HepG2 (cell line): ENCODE results near the gene BPI. TPM values are rescaled to one million over a fixed set of nuclear protein-coding genes. Genes with fewer than 3 reads are reported as not detected.

Experiments
- ATF7 ChIP-seq, 2 experiments: fragments of 450-650 bp in 1 of 2; sonication (generic) in 1 of 2; formaldehyde crosslinking in 1 of 2; IDR thresholded peaks; 2 replicates each; pipeline versions ENCODE4 v1.4.0 to v1.6.1; 2016 to 2020; ENCODE audit warnings: antibody characterized with exemption in 1 of 2, mild to moderate bottlenecking in 1 of 2, missing genetic modification reagents in 1 of 2
- BORCS8-MEF2B ChIP-seq: sonication (generic); formaldehyde crosslinking; IDR thresholded peaks from 2 replicates; pipeline ENCODE4 v1.8.0; 2022; ENCODE audit warnings: mild to moderate bottlenecking, missing genetic modification reagents
- CENPX ChIP-seq: sonication (generic); formaldehyde crosslinking; IDR thresholded peaks from 2 replicates; pipeline ENCODE4 v1.9.0; 2021; ENCODE audit warnings: mild to moderate bottlenecking, missing genetic modification reagents, moderate library complexity
- HNRNPK ChIP-seq: fragments of 200-400 bp; formaldehyde crosslinking; IDR thresholded peaks from 2 replicates; pipeline ENCODE4 v1.6.1; 2018; ENCODE audit warnings: low read length, low read depth, moderate library complexity, mild to moderate bottlenecking; ENCODE audit not compliant: poor library complexity, severe bottlenecking
- MAF1 ChIP-seq: sonication (generic); formaldehyde crosslinking; IDR thresholded peaks from 2 replicates; pipeline ENCODE4 v1.5.0; 2020; ENCODE audit warnings: missing genetic modification reagents, borderline replicate concordance
- RARA ChIP-seq: IDR thresholded peaks from 2 replicates; pipeline ENCODE4 v1.6.1; 2016; ENCODE audit warnings: missing genetic modification reagents, missing compliant biosample characterization
- RXRB ChIP-seq: IDR thresholded peaks from 2 replicates; pipeline ENCODE4 v1.6.1; 2016; ENCODE audit warnings: borderline replicate concordance, missing genetic modification reagents, missing compliant biosample characterization
- TBP ChIP-seq: sonication (generic); formaldehyde crosslinking; IDR thresholded peaks from 2 replicates; pipeline ENCODE4 v1.5.0; 2020; ENCODE audit warnings: missing genetic modification reagents
- ZNF326 ChIP-seq: sonication (generic); formaldehyde crosslinking; IDR thresholded peaks from 2 replicates; pipeline ENCODE4 v1.4.0; 2020; ENCODE audit warnings: missing genetic modification reagents, borderline replicate concordance
- ZNF367 ChIP-seq: sonication (generic); formaldehyde crosslinking; IDR thresholded peaks from 2 replicates; pipeline ENCODE4 v1.4.0; 2020; ENCODE audit warnings: missing genetic modification reagents, borderline replicate concordance
- ZNF468 ChIP-seq: sonication (generic); formaldehyde crosslinking; IDR thresholded peaks from 2 replicates; pipeline ENCODE4 v1.8.0; 2022; ENCODE audit warnings: mild to moderate bottlenecking, moderate library complexity, missing genetic modification reagents
- ZNF552 ChIP-seq: sonication (generic); formaldehyde crosslinking; IDR thresholded peaks from 2 replicates; pipeline ENCODE4 v1.9.0; 2022; ENCODE audit warnings: missing genetic modification reagents, mild to moderate bottlenecking, borderline replicate concordance
- ZNF629 ChIP-seq: sonication (generic); formaldehyde crosslinking; conservative IDR thresholded peaks from 2 replicates; pipeline ENCODE4 v1.5.0; 2020; ENCODE audit warnings: missing genetic modification reagents
- polyA plus RNA-seq, 8 experiments: library from polyadenylated mRNA; depleted of rRNA in 3 of 8; stranded (reverse) in 7 of 8; unstranded in 1 of 8; fragments of >200 nt; fragmentation: Illumina TruSeq in 4 of 8; extraction: Trizol in 4 of 8; gene quantifications; 2 replicates each; pipeline versions ENCODE4 v1.2.1 to v1.2.3, GENCODE V29; 2011 to 2016; ENCODE audit warnings: low read depth in 4 of 8, missing spikeins in 1 of 8, mixed read lengths in 1 of 8; ENCODE audit not compliant: insufficient read depth in 1 of 8
- total RNA-seq, 5 experiments: library from RNA; depleted of rRNA; stranded (reverse); fragments of >200 nt; fragmentation: Illumina TruSeq; extraction: Trizol; gene quantifications; 2 replicates each; pipeline ENCODE4 v1.2.3, GENCODE V29; 2016; ENCODE audit warnings: low read depth in 1 of 5
- TF ChIP-seq, protein P1 (sequence below), 2 experiments: fragments of 450-650 bp in 1 of 2; sonication (generic) in 1 of 2; formaldehyde crosslinking in 1 of 2; IDR thresholded peaks; 2 replicates each; pipeline versions ENCODE4 v1.6.1 to v1.8.0; 2016 to 2022; ENCODE audit warnings: antibody characterized with exemption in 1 of 2, mild to moderate bottlenecking in 1 of 2, missing genetic modification reagents in 1 of 2
- TF ChIP-seq, protein P2 (sequence below): IDR thresholded peaks from 2 replicates; pipeline ENCODE4 v1.6.1; 2016; ENCODE audit warnings: low read depth, borderline replicate concordance
- TF ChIP-seq, protein P3 (sequence below): sonication (generic); formaldehyde crosslinking; IDR thresholded peaks from 2 replicates; pipeline ENCODE4 v1.5.0; 2020; ENCODE audit warnings: missing genetic modification reagents, mild to moderate bottlenecking, borderline replicate concordance
- TF ChIP-seq, protein P4 (sequence below): sonication (generic); formaldehyde crosslinking; conservative IDR thresholded peaks from 2 replicates; pipeline ENCODE4 v1.4.0; 2020; ENCODE audit warnings: missing genetic modification reagents

Gene BPI
- total and polyA plus RNA-seq, 2 of the 13 experiments (the other 11 are each of a cell fraction or from before 2014, with no cell fraction given): not detected

DNA sequence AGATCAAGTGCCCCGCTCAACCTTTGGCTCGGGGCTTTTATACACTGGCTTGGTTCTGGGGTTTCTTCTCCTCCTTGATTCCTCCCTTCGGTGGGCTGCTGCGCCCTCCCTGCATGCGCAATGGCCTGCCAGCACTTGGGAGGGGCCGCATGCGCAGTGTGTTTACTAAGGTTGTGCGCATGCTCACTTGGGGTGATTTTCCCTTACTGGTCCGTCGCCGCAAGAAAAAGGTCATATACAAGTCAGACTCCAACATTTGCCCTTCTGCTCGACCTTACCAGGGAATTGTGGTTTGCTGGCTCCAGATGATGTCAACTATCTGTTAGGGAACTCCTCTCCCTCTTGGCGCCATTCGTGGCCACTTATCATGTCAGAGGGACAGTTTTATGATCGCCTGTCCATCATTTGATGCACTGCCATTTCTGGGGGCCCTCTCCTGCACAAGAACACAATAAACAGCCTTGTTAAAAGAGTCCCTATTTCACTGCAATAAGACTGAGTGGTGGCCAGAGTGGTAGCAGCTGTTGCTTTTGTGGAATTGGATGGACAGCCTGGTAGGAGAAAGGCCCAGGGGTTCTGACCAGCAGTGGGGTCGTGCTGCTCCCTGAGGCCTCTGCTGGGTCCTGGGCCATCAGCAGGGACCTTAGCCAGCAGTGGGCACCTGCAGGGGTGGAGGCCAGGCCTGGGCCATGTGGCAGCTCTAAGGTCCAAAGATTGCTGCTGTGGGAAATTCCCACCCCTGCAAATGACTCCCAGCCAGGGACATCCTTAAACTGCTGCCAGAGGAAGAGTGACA is 39.6 kb downstream of the BPI start (continued):
- TF ChIP-seq, protein P1, sequence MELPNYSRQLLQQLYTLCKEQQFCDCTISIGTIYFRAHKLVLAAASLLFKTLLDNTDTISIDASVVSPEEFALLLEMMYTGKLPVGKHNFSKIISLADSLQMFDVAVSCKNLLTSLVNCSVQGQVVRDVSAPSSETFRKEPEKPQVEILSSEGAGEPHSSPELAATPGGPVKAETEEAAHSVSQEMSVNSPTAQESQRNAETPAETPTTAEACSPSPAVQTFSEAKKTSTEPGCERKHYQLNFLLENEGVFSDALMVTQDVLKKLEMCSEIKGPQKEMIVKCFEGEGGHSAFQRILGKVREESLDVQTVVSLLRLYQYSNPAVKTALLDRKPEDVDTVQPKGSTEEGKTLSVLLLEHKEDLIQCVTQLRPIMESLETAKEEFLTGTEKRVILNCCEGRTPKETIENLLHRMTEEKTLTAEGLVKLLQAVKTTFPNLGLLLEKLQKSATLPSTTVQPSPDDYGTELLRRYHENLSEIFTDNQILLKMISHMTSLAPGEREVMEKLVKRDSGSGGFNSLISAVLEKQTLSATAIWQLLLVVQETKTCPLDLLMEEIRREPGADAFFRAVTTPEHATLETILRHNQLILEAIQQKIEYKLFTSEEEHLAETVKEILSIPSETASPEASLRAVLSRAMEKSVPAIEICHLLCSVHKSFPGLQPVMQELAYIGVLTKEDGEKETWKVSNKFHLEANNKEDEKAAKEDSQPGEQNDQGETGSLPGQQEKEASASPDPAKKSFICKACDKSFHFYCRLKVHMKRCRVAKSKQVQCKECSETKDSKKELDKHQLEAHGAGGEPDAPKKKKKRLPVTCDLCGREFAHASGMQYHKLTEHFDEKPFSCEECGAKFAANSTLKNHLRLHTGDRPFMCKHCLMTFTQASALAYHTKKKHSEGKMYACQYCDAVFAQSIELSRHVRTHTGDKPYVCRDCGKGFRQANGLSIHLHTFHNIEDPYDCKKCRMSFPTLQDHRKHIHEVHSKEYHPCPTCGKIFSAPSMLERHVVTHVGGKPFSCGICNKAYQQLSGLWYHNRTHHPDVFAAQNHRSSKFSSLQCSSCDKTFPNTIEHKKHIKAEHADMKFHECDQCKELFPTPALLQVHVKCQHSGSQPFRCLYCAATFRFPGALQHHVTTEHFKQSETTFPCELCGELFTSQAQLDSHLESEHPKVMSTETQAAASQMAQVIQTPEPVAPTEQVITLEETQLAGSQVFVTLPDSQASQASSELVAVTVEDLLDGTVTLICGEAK (IDR thresholded peaks at IDR 0.05): no peak
- TF ChIP-seq, protein P1 (CRISPR knock-in tag; IDR thresholded peaks at IDR 0.05): peak; percentile 69; the same call in 1 of the 2 replicates
- TF ChIP-seq RARA (CRISPR knock-in tag) (peak; percentile 85), ZNF326 (no peak), ZNF367 (CRISPR knock-in tag) (no peak), CENPX (CRISPR knock-in tag) (no peak), ATF7 (IDR thresholded peaks at IDR 0.05) (no peak), ATF7 (CRISPR knock-in tag; IDR thresholded peaks at IDR 0.05) (no peak), RXRB (CRISPR knock-in tag) (peak; percentile 77), HNRNPK (no peak), BORCS8-MEF2B (CRISPR knock-in tag) (peak; percentile 86), ZNF629 (CRISPR knock-in tag) (no peak), MAF1 (CRISPR knock-in tag) (no peak), TBP (no peak), ZNF552 (CRISPR knock-in tag) (no peak), ZNF468 (CRISPR knock-in tag) (no peak)
- TF ChIP-seq, protein P2, sequence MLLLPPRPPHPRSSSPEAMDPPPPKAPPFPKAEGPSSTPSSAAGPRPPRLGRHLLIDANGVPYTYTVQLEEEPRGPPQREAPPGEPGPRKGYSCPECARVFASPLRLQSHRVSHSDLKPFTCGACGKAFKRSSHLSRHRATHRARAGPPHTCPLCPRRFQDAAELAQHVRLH: peak; percentile 90; the same call in 1 of the 2 replicates
- TF ChIP-seq, protein P3, sequence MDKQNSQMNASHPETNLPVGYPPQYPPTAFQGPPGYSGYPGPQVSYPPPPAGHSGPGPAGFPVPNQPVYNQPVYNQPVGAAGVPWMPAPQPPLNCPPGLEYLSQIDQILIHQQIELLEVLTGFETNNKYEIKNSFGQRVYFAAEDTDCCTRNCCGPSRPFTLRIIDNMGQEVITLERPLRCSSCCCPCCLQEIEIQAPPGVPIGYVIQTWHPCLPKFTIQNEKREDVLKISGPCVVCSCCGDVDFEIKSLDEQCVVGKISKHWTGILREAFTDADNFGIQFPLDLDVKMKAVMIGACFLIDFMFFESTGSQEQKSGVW (CRISPR knock-in tag): no peak
- TF ChIP-seq, protein P4, sequence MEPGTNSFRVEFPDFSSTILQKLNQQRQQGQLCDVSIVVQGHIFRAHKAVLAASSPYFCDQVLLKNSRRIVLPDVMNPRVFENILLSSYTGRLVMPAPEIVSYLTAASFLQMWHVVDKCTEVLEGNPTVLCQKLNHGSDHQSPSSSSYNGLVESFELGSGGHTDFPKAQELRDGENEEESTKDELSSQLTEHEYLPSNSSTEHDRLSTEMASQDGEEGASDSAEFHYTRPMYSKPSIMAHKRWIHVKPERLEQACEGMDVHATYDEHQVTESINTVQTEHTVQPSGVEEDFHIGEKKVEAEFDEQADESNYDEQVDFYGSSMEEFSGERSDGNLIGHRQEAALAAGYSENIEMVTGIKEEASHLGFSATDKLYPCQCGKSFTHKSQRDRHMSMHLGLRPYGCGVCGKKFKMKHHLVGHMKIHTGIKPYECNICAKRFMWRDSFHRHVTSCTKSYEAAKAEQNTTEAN (CRISPR knock-in tag): no peak
